GM19099 (cell line): ENCODE results near the gene C8G.

ENCODE experiments used
- POLR2A ChIP-seq: IDR thresholded peaks from 3 replicates; pipeline ENCODE4 v1.6.1; 2011; ENCODE audit warnings: low read depth; ENCODE audit not compliant: insufficient read length; ENCODE audit errors: extremely low read depth

C8G gene

GRCh38 chr9:136942112-136942880 is 2.7 kb upstream of the C8G start:
- no peak for TF ChIP-seq POLR2A

- TF ChIP-seq POLR2A = no peak
Measured at GRCh38 chr9:136942881-136943230, 2.2 kb upstream of the C8G start.

- TF ChIP-seq POLR2A = no peak
Measured at GRCh38 chr9:136943291-136944211, 1.5 kb upstream of the C8G start.

- TF ChIP-seq POLR2A = no peak
Measured at GRCh38 chr9:136944212-136944518, 878 bp upstream of the C8G start.

DNA sequence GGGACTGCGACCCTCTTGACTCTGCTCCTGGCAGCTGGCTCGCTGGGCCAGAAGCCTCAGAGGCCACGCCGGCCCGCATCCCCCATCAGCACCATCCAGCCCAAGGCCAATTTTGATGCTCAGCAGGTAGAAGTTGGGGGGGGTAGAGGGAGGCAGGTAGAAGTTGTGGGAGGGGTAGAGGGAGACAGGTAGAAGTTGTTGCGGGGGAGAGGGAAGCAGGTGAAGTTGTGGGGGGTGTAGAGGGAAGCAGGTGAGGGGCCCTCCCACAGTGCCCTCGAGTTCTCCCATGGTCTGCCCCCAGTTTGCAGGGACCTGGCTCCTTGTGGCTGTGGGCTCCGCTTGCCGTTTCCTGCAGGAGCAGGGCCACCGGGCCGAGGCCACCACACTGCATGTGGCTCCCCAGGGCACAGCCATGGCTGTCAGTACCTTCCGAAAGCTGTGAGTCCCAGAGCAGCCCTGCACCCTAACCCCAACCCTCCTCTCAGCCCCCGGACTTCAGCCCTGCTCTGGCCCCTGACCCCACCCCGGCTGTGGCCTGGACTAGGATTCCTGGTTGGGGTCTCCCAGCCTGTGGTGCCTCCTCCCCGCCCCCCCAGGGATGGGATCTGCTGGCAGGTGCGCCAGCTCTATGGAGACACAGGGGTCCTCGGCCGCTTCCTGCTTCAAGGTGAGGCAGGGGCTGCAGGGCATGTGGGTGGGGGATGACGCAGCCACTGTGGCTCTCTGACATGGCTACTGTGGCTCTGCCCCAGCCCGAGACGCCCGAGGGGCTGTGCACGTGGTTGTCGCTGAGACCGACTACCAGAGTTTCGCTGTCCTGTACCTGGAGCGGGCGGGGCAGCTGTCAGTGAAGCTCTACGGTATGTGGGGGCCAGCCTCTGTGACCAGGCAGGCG is 537 bp downstream of the C8G start:
- no peak for TF ChIP-seq POLR2A

DNA sequence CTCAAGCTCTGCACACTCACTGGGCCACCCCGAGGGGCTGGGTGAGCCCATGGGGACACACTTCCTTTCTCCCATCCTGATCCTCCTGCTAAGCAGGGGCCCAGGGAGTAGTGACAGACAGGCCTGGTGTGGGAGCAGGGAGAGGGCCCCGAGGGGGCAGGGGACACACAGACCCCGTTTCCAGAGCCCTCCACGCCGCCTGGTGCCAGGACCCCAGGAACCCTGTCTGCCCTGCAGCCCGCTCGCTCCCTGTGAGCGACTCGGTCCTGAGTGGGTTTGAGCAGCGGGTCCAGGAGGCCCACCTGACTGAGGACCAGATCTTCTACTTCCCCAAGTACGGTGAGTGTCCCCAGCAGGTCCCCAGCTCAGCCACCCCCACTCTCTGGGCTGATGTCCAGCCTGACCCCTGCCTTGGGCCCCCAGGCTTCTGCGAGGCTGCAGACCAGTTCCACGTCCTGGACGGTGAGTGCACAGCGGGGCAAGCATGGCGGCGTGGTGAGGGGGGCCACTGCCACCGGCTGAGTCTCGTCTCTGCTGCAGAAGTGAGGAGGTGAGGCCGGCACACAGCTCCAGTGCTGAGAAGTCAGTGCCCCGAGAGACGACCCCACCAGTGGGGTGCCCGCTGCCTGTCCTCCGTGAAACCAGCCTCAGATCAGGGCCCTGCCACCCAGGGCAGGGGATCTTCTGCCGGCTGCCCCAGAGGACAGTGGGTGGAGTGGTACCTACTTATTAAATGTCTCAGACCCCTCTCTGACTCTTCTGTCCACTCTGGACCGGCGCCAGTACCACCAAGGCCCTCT is 1.4 kb downstream of the C8G start:
- no peak for TF ChIP-seq POLR2A

GRCh38 chr9:136947028-136947891 is 2.2 kb downstream of the C8G start:
- no peak for TF ChIP-seq POLR2A

- TF ChIP-seq POLR2A = no peak
Measured at GRCh38 chr9:136947955-136948510, 3.0 kb downstream of the C8G start.

DNA sequence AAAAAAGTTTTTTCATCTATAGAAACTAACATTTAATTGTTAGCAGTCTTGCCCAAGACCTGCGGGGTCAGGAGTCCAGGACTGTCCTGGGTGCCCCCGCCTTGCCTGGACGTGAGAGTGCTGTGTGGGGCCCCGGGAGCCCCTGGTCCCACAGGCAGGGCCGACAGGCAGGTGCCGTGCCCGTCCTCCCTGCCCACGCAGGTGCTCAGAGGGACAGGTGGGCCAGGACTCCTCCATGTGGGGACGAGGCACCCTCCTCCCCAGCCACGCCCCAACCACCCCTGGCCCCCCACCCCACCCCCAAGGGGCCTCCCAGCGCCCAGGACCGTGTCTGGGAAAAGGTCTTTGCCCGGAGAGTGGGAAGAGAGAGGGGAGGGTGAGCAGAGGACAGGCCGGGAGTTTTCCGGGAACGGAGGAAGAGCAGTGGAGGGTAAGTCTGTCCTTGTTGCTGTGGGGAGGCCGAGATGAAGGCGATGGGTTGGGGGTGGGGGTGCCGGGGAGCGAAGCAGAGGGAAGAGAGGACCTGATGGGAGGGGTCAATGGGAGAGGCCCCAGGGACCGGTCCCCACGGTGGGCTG is 4.3 kb downstream of the C8G start:
- TF ChIP-seq POLR2A = no peak

DNA sequence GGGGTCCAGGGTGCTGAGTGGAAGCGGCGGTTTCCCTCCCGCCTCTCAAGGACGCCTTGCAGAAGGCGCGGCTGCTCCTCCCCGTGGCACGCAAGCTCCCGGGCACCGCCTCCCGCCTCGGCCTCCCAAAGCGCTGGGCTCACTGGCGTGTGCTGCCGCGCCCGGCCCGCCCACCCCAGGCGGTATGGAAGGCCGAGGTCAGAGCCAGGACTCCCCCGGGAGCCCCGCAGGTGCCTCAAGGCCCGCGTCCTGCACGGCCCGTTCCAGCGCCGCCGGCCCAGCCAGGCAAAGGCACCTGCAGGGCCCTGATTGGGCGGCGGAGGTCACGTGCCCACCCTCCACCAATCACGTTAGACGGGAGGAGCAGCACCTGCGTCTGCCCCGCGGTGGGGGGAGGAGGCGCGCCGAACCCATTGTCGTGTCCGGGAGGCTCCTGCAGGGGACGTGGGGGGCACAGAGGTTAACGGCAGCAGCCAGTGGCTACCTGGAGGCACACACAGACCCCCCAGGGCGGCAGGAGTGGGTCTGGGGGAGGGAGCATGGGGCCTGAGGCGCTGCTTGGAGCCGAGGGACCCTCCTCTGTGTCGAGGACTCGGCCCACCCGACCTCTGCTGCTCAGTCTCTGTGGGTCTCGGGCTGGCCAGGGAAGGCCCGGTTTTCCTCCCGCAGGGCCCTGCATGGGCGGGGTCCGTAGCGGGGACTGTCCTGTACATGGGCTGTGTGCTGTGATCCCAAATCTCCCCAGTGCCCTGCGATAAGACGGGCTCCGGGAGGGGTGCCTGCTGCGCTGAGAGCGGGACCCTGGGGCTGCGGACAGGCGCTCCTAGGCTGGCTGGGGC is 5.0 kb downstream of the C8G start:
- TF ChIP-seq POLR2A = peak; percentile 74

GRCh38 chr9:136950656-136951276 is 5.7 kb downstream of the C8G start:
- no peak for TF ChIP-seq POLR2A
